Keratinocyte (primary cell): Measurements from ENCODE around the gene NOTCH1. TPM values are rescaled to one million over a fixed set of nuclear protein-coding genes. Genes with fewer than 3 reads are reported as not detected.

ENCODE experiments used
- DNase-seq: peaks from one replicate; pipeline ENCODE4 v3.0.0-alpha.2; 2011; ENCODE audit warnings: low read depth, missing footprints, low spot score
- FAIRE-seq: peaks from 2 replicates; lab custom pipeline; 2011; peaks lifted over from hg19 to GRCh38; lab: Jason Lieb, UNC
- H2AFZ ChIP-seq: 2 replicates; pipeline ENCODE4 v1.6.0; 2012; ENCODE audit warnings: low read length, control low read depth, inconsistent platforms; ENCODE audit not compliant: control insufficient read depth
- H3K27ac ChIP-seq: 2 replicates; pipeline ENCODE4 v1.5.1; 2011; ENCODE audit warnings: low read length; ENCODE audit not compliant: control insufficient read depth, insufficient read depth
- H3K27me3 ChIP-seq: 3 replicates; pipeline ENCODE4 v1.6.0; 2011; ENCODE audit warnings: low read length; ENCODE audit not compliant: control insufficient read depth, insufficient read depth; ENCODE audit errors: extremely low read depth
- H3K36me3 ChIP-seq, 2 experiments: 2 replicates in 1 of 2; 3 replicates in 1 of 2; pipeline ENCODE4 v1.5.1; 2011; ENCODE audit warnings: low read length in 2 of 2, mild to moderate bottlenecking in 1 of 2; ENCODE audit not compliant: control insufficient read depth in 2 of 2, insufficient read depth in 2 of 2; ENCODE audit errors: extremely low read depth in 1 of 2
- H3K4me1 ChIP-seq: 3 replicates; pipeline ENCODE4 v1.5.1; 2011; ENCODE audit warnings: low read length; ENCODE audit not compliant: control insufficient read depth, insufficient read depth; ENCODE audit errors: extremely low read depth
- H3K4me2 ChIP-seq: 3 replicates; pipeline ENCODE4 v1.6.0; 2011; ENCODE audit warnings: low read depth, low read length; ENCODE audit not compliant: control insufficient read depth, insufficient read depth; ENCODE audit errors: extremely low read depth
- H3K4me3 ChIP-seq, 3 experiments: fragments of 200-600 bp in 1 of 3; sonication (generic) in 1 of 3; 2 replicates in 2 of 3; 3 replicates in 1 of 3; pipeline ENCODE4 v1.5.1; 2011 to 2016; ENCODE audit warnings: low read length in 3 of 3, mild to moderate bottlenecking in 3 of 3, control low read depth in 2 of 3, inconsistent platforms in 1 of 3, low read depth in 1 of 3, mixed read lengths in 1 of 3, mixed run types in 1 of 3, moderate library complexity in 1 of 3; ENCODE audit not compliant: control insufficient read depth in 2 of 3, insufficient read depth in 2 of 3; ENCODE audit errors: extremely low read depth in 1 of 3
- H3K79me2 ChIP-seq: 2 replicates; pipeline ENCODE4 v1.6.0; 2012; ENCODE audit warnings: low read length; ENCODE audit not compliant: control insufficient read depth, insufficient read depth
- H3K9ac ChIP-seq: 3 replicates; pipeline ENCODE4 v1.6.0; 2011; ENCODE audit warnings: low read length; ENCODE audit not compliant: control insufficient read depth, insufficient read depth; ENCODE audit errors: extremely low read depth
- H3K9me1 ChIP-seq: 3 replicates; pipeline ENCODE4 v1.6.0; 2011; ENCODE audit warnings: low read length; ENCODE audit not compliant: control insufficient read depth, insufficient read depth; ENCODE audit errors: extremely low read depth
- H3K9me3 ChIP-seq: 2 replicates; pipeline ENCODE4 v1.5.1; 2012; ENCODE audit warnings: low read depth, low read length; ENCODE audit not compliant: control insufficient read depth
- H4K20me1 ChIP-seq: 3 replicates; pipeline ENCODE4 v1.6.0; 2011; ENCODE audit warnings: low read length; ENCODE audit not compliant: control insufficient read depth, insufficient read depth; ENCODE audit errors: extremely low read depth
- EZH2 ChIP-seq: IDR thresholded peaks from one replicate; pipeline ENCODE4 v1.6.1; 2012; ENCODE audit warnings: inconsistent platforms, mild to moderate bottlenecking, low read length, moderate library complexity
- dilution Hi-C: fragments of 300-500 bp; cut with MboI; formaldehyde crosslinking; loops from one replicate; pipeline ENCODE4 v1.7.0; 2020; ENCODE audit warnings: low sequenced_read_pairs; ENCODE audit not compliant: extremely low pct_ligation_motif_present
- polyA plus RNA-seq, 5 experiments: library from polyadenylated mRNA; depleted of rRNA in 3 of 5; stranded (reverse) in 3 of 5; stranded (forward) in 1 of 5; unstranded in 1 of 5; fragments of >200 nt; gene quantifications; 1 replicate in 1 of 5; 2 replicates in 3 of 5; 3 replicates in 1 of 5; pipeline versions ENCODE4 v1.2.1 to v1.2.3, GENCODE V29; 2011 to 2012; ENCODE audit warnings: missing spikeins in 2 of 5, low read depth in 1 of 5, low replicate concordance in 1 of 5
- TF ChIP-seq, protein P1 (sequence below), 3 experiments: IDR thresholded peaks in 1 of 3; conservative IDR thresholded peaks in 1 of 3; optimal IDR thresholded peaks in 1 of 3; 2 replicates in 2 of 3; 3 replicates in 1 of 3; pipeline versions ENCODE3 to v1.5.1; 2011; ENCODE audit warnings: low read length in 3 of 3, mild to moderate bottlenecking in 3 of 3, moderate library complexity in 2 of 3, control low read depth in 1 of 3, inconsistent platforms in 1 of 3; ENCODE audit not compliant: insufficient read depth in 2 of 3; ENCODE audit errors: extremely low read depth in 1 of 3

Gene NOTCH1
- polyA plus RNA-seq, 1 donor (not counting 4 experiments of a cell fraction or from before 2014, with no cell fraction given): 6.1 TPM

DNA sequence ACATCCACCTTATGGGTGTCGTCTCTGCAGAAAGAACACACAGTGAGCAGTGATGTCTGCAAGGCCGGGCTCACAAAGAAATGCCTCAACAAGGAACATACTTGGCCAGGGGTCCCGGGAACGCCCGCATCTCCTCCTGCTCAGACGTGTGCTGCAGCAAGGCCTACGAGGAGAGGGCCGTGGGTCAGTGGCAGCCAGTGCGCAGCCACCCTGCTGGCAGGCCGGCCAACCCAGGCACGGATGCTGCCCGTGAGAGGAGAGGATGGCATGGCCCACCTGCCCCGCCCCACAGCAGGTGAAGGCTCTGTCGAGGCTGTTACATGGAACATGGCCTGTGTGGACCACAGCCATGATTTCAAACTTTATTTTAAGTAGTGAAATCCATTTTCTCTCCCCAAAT is 82.3 kb downstream of the NOTCH1 start:
- FAIRE-seq (no peak), DNase-seq (no peak)
- Histone ChIP-seq H3K9me1 (no peaks in the 10 kb centered on the region), H4K20me1 (peaks cover 5% of the 10 kb centered on the region), H3K4me1 (no peaks in the 10 kb centered on the region), H2AFZ (no peak overlapping the region), H3K4me3 (no peak overlapping the region), H3K9ac (no peak overlapping the region), H3K79me2 (peaks cover 17% of the 10 kb centered on the region), H3K9me3 (no peaks in the 10 kb centered on the region), H3K27me3 (no peaks in the 10 kb centered on the region), H3K27ac (no peak overlapping the region), H3K36me3 (peaks cover 49 to 81% of the 10 kb centered on the region in 2 experiments), H3K4me2 (no peak overlapping the region)
- dilution Hi-C loops: no loop called here
- TF ChIP-seq EZH2: no peak
- TF ChIP-seq, protein P1, sequence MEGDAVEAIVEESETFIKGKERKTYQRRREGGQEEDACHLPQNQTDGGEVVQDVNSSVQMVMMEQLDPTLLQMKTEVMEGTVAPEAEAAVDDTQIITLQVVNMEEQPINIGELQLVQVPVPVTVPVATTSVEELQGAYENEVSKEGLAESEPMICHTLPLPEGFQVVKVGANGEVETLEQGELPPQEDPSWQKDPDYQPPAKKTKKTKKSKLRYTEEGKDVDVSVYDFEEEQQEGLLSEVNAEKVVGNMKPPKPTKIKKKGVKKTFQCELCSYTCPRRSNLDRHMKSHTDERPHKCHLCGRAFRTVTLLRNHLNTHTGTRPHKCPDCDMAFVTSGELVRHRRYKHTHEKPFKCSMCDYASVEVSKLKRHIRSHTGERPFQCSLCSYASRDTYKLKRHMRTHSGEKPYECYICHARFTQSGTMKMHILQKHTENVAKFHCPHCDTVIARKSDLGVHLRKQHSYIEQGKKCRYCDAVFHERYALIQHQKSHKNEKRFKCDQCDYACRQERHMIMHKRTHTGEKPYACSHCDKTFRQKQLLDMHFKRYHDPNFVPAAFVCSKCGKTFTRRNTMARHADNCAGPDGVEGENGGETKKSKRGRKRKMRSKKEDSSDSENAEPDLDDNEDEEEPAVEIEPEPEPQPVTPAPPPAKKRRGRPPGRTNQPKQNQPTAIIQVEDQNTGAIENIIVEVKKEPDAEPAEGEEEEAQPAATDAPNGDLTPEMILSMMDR (optimal IDR thresholded peaks at IDR 0.05 in 1 of 3, IDR thresholded peaks at IDR 0.05 in 1 of 3, conservative IDR thresholded peaks at IDR 0.05 in 1 of 3; ENCODE audit: extremely low read depth in 1 of 3, insufficient read depth in 2 of 3, low read length in 3 of 3): no peak

- Histone ChIP-seq H3K36me3 (peaks cover 49 to 83% of the 10 kb centered on the region in 2 experiments), H3K79me2 (peaks cover 15% of the 10 kb centered on the region), H3K9me3 (no peaks in the 10 kb centered on the region), H3K4me1 (no peaks in the 10 kb centered on the region), H3K4me2 (no peak overlapping the region), H3K9me1 (no peaks in the 10 kb centered on the region), H3K9ac (no peak overlapping the region), H2AFZ (no peak overlapping the region), H3K27ac (no peak overlapping the region), H4K20me1 (peaks cover 6% of the 10 kb centered on the region), H3K4me3 (no peak overlapping the region), H3K27me3 (no peaks in the 10 kb centered on the region)
- dilution Hi-C loops: no loop called here
- FAIRE-seq (no peak), DNase-seq (no peak)
- TF ChIP-seq, protein P1 (optimal IDR thresholded peaks at IDR 0.05 in 1 of 3, IDR thresholded peaks at IDR 0.05 in 1 of 3, conservative IDR thresholded peaks at IDR 0.05 in 1 of 3; ENCODE audit: extremely low read depth in 1 of 3, insufficient read depth in 2 of 3, low read length in 3 of 3): no peak
- no peak for TF ChIP-seq EZH2
Measured at GRCh38 chr9:136462664-136463063, 83.2 kb downstream of the NOTCH1 start.
